H9 (cell line): ENCODE results near the gene ZKSCAN3. TPM values are rescaled to one million over a fixed set of nuclear protein-coding genes. Genes with fewer than 3 reads are reported as not detected.

Source experiments
- DNase-seq: peaks from one replicate; pipeline ENCODE4 v3.0.0-alpha.2; 2017
- H2AFZ ChIP-seq: one replicate; pipeline ENCODE4 v1.6.1; 2013; ENCODE audit warnings: mild to moderate bottlenecking, low read length, control low read depth, moderate library complexity
- H2AK5ac ChIP-seq: 2 replicates; pipeline ENCODE4 v1.6.1; 2013; ENCODE audit warnings: low read length, control low read depth, mixed read lengths; ENCODE audit not compliant: insufficient read length
- H2BK120ac ChIP-seq: one replicate; pipeline ENCODE4 v1.6.1; 2013; ENCODE audit warnings: low read depth, mild to moderate bottlenecking, low read length, control low read depth, inconsistent platforms; ENCODE audit not compliant: poor library complexity, severe bottlenecking
- H2BK12ac ChIP-seq: 2 replicates; pipeline ENCODE4 v1.6.1; 2013; ENCODE audit warnings: low read length, control low read depth, mixed read lengths, low read depth; ENCODE audit not compliant: insufficient read length
- H2BK15ac ChIP-seq: 2 replicates; pipeline ENCODE4 v1.6.1; 2013; ENCODE audit warnings: low read depth, low read length, control low read depth
- H2BK20ac ChIP-seq: one replicate; pipeline ENCODE4 v1.6.1; 2013; ENCODE audit warnings: low read depth, mild to moderate bottlenecking, low read length, control low read depth, inconsistent platforms; ENCODE audit not compliant: poor library complexity, severe bottlenecking
- H2BK5ac ChIP-seq: 2 replicates; pipeline ENCODE4 v1.6.1; 2013; ENCODE audit warnings: low read length, control low read depth, mixed read lengths; ENCODE audit not compliant: insufficient read length
- H3K14ac ChIP-seq: 2 replicates; pipeline ENCODE4 v1.6.1; 2013; ENCODE audit warnings: low read length, control low read depth; ENCODE audit not compliant: insufficient read depth
- H3K18ac ChIP-seq: 2 replicates; pipeline ENCODE4 v1.6.1; 2013; ENCODE audit warnings: low read depth, mild to moderate bottlenecking, mixed read lengths, low read length, control low read depth; ENCODE audit not compliant: insufficient read length
- H3K23ac ChIP-seq: 2 replicates; pipeline ENCODE4 v1.6.1; 2013; ENCODE audit warnings: low read length, control low read depth, mixed read lengths, low read depth; ENCODE audit not compliant: insufficient read length
- H3K23me2 ChIP-seq: 2 replicates; pipeline ENCODE4 v1.6.1; 2013; ENCODE audit warnings: low read depth, mild to moderate bottlenecking, mixed read lengths, low read length, control low read depth; ENCODE audit not compliant: insufficient read length, poor library complexity, severe bottlenecking
- H3K27ac ChIP-seq: 2 replicates; pipeline ENCODE4 v1.5.1; 2013; ENCODE audit warnings: low read length, control low read depth, mixed read lengths, low read depth; ENCODE audit not compliant: insufficient read length
- H3K27me3 ChIP-seq: 2 replicates; pipeline ENCODE4 v1.6.1; 2013; ENCODE audit warnings: low read length, control low read depth, inconsistent platforms; ENCODE audit not compliant: insufficient read depth
- H3K4ac ChIP-seq: 2 replicates; pipeline ENCODE4 v1.6.1; 2013; ENCODE audit warnings: low read depth, mild to moderate bottlenecking, control low read depth, inconsistent platforms, low read length, moderate library complexity
- H3K4me1 ChIP-seq: 2 replicates; pipeline ENCODE4 v1.6.1; 2013; ENCODE audit warnings: low read length, control low read depth, inconsistent platforms; ENCODE audit not compliant: insufficient read depth
- H3K4me2 ChIP-seq: 2 replicates; pipeline ENCODE4 v1.6.1; 2013; ENCODE audit warnings: low read length, control low read depth, mixed read lengths; ENCODE audit not compliant: insufficient read length, insufficient read depth
- H3K56ac ChIP-seq: 2 replicates; pipeline ENCODE4 v1.6.1; 2013; ENCODE audit warnings: low read depth, mild to moderate bottlenecking, mixed read lengths, low read length, control low read depth; ENCODE audit not compliant: insufficient read length
- H3K79me1 ChIP-seq: 2 replicates; pipeline ENCODE4 v1.6.1; 2013; ENCODE audit warnings: low read depth, mild to moderate bottlenecking, moderate library complexity, low read length, control low read depth, inconsistent platforms; ENCODE audit not compliant: insufficient read depth, poor library complexity, severe bottlenecking
- H3K79me2 ChIP-seq: 2 replicates; pipeline ENCODE4 v1.6.1; 2013; ENCODE audit warnings: low read length, control low read depth, inconsistent platforms; ENCODE audit not compliant: insufficient read depth
- H3K9ac ChIP-seq: 2 replicates; pipeline ENCODE4 v1.6.1; 2013; ENCODE audit warnings: low read length, control low read depth, mixed read lengths; ENCODE audit not compliant: insufficient read length; ENCODE audit errors: extremely low read depth
- H3K9me3 ChIP-seq: one replicate; pipeline ENCODE4 v1.6.1; 2013; ENCODE audit warnings: low read depth, low read length, inconsistent platforms; ENCODE audit not compliant: control insufficient read depth
- H3T11ph ChIP-seq: one replicate; pipeline ENCODE4 v1.6.1; 2013; ENCODE audit warnings: mild to moderate bottlenecking, low read length, control low read depth, inconsistent platforms
- H4K20me1 ChIP-seq: one replicate; pipeline ENCODE4 v1.6.1; 2013; ENCODE audit not compliant: control insufficient read depth, insufficient read length, insufficient read depth
- H4K5ac ChIP-seq: 2 replicates; pipeline ENCODE4 v1.6.1; 2013; ENCODE audit warnings: low read depth, mild to moderate bottlenecking, mixed read lengths, low read length, control low read depth; ENCODE audit not compliant: insufficient read length
- H4K8ac ChIP-seq: replicated peaks from 2 replicates; pipeline ENCODE4 v1.6.1; 2013; ENCODE audit warnings: low read length, control low read depth, mixed read lengths, low read depth; ENCODE audit not compliant: insufficient read length
- H4K91ac ChIP-seq: 2 replicates; pipeline ENCODE4 v1.6.1; 2013; ENCODE audit warnings: low read depth, mild to moderate bottlenecking, moderate library complexity, mixed read lengths, low read length, control low read depth; ENCODE audit not compliant: insufficient read length
- H3K27ac Mint-ChIP-seq, 3 experiments: 2 replicates in 2 of 3; 3 replicates in 1 of 3; pipeline ENCODE4 v1.8.0; 2020 to 2021; ENCODE audit warnings: mixed read lengths in 3 of 3, mild to moderate bottlenecking in 1 of 3, moderate library complexity in 1 of 3
- H3K27me3 Mint-ChIP-seq: 2 replicates; pipeline ENCODE4 v1.8.0; 2021; ENCODE audit warnings: low read depth, mild to moderate bottlenecking, moderate library complexity, mixed read lengths
- H3K36me3 Mint-ChIP-seq, 3 experiments: 2 replicates in 2 of 3; 3 replicates in 1 of 3; pipeline ENCODE4 v1.8.0; 2020 to 2021; ENCODE audit warnings: low read depth in 3 of 3, mixed read lengths in 3 of 3; ENCODE audit not compliant: insufficient read depth in 1 of 3
- H3K4me1 Mint-ChIP-seq, 2 experiments: 2 replicates each; pipeline ENCODE4 v1.8.0; 2020; ENCODE audit warnings: mixed read lengths in 2 of 2
- H3K4me3 Mint-ChIP-seq, 2 experiments: 2 replicates in 1 of 2; 3 replicates in 1 of 2; pipeline ENCODE4 v1.8.0; 2020 to 2021; ENCODE audit warnings: mild to moderate bottlenecking in 2 of 2, mixed read lengths in 2 of 2, moderate library complexity in 1 of 2
- H3K9me3 Mint-ChIP-seq, 2 experiments: 2 replicates in 1 of 2; 3 replicates in 1 of 2; pipeline ENCODE4 v1.8.0; 2020; ENCODE audit warnings: mild to moderate bottlenecking in 2 of 2, mixed read lengths in 2 of 2, moderate library complexity in 1 of 2
- CTCF ChIP-seq: fragments of 200-600 bp; sonication (generic); conservative IDR thresholded peaks from 3 replicates; pipeline ENCODE4 v1.8.0; 2021; ENCODE audit warnings: antibody characterized with exemption, mild to moderate bottlenecking
- WGBS: extraction: QIAGEN DNeasy Blood & Tissue Kit; methylation state at CpG from one replicate; pipeline ENCODE4 v1.1.7; 2013; ENCODE audit warnings: missing lambda C conversion rate, low lambda C conversion rate, mixed read lengths; ENCODE audit not compliant: insufficient read length; ENCODE audit errors: extremely low coverage; 5-methylcytosine and 5-hydroxymethylcytosine counted together
- total RNA-seq: library from RNA; stranded (reverse); gene quantifications from 2 replicates; pipeline ENCODE4 v1.2.1, GENCODE V29; 2021

Gene ZKSCAN3
- total RNA-seq, 1 experiment from 2014 or later = 8.7 TPM

DNA sequence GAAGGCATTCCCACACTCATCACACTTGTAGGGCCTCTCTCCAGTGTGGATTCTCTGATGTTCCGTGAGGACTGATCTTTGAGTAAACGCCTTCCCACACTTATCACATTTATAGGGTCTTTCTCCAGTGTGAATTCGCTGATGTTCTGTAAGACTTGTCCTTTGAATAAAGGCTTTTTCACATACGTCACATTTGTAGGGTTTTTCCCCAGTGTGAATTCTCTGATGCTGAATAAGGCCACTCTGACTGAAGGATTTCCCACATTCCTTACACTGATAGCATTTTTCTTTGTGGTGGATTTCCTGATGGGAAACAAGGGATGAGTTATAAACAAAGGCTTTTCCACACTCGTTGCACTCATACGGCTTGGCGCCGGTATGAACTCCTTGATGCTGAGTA lies 40.9 kb downstream of the ZKSCAN3 start:
- no CpG with 5 or more reads among the region's 8 CpGs for WGBS
- Histone ChIP-seq H3K4me2 (no peak overlapping the region), H4K5ac (no peak overlapping the region), H3K23me2 (no peaks in the 10 kb centered on the region), H3K79me1 (peaks cover 3% of the 10 kb centered on the region), H4K8ac (no peak overlapping the region), H3K14ac (no peak overlapping the region), H2BK15ac (no peak overlapping the region), H2BK5ac (no peak overlapping the region), H2AK5ac (no peak overlapping the region), H2BK20ac (no peak overlapping the region), H3K9me3 (no peaks in the 10 kb centered on the region), H3T11ph (no peak overlapping the region), H3K18ac (no peak overlapping the region), H3K56ac (no peak overlapping the region), H2BK120ac (no peak overlapping the region), H4K20me1 (no peaks in the 10 kb centered on the region), H2BK12ac (no peak overlapping the region), H4K91ac (no peak overlapping the region), H3K79me2 (no peaks in the 10 kb centered on the region; the same call in 1 of the 2 replicates), H3K27ac (no peak overlapping the region), H2AFZ (no peak overlapping the region), H3K23ac (no peak overlapping the region), H3K4me1 (no peaks in the 10 kb centered on the region), H3K9ac (no peak overlapping the region), H3K27me3 (no peaks in the 10 kb centered on the region; the same call in 1 of the 2 replicates), H3K4ac (no peak overlapping the region)
- DNase-seq = no peak
- Mint-ChIP-seq H3K27ac (peak overlapping the region in 1 of 3 experiments; percentile 49; a peak in 1 of 7 replicates), H3K36me3 (peaks cover 36 to 79% (median 69%) of the 10 kb centered on the region in 3 experiments; a peak in 6 of 7 replicates), H3K4me1 (peaks cover 13 to 15% of the 10 kb centered on the region in 2 experiments), H3K27me3 (no peaks in the 10 kb centered on the region), H3K4me3 (no peak overlapping the region), H3K9me3 (no peaks in the 10 kb centered on the region)
- TF ChIP-seq CTCF = no peak
